Aorta (tissue), 5 donors: ENCODE results near the gene PMVK. TPM values are rescaled to one million over a fixed set of nuclear protein-coding genes. Genes with fewer than 3 reads are reported as not detected.
"Not testable (repeated sequence)": the region's sequence is repeated elsewhere in the genome, so short reads cannot be mapped to it uniquely, and the experiment has no call there.

Source experiments
- ATAC-seq: fragments of 200-7000 bp; cut with Tn5 transposase; one replicate; pipeline ENCODE4 v1.9.1; 2022; ENCODE audit warnings: moderate library complexity; ENCODE audit not compliant: low FRiP score
- DNase-seq, 2 donors: peaks; one replicate each; pipeline ENCODE4 v3.0.0-alpha.2; 2020
- H3K27ac ChIP-seq, 2 donors: one replicate each; pipeline ENCODE4 v1.5.1; 2013; ENCODE audit warnings: low read length in 2 of 2, mild to moderate bottlenecking in 2 of 2, moderate library complexity in 2 of 2, control low read depth in 1 of 2, inconsistent platforms in 1 of 2, low read depth in 1 of 2
- H3K27me3 ChIP-seq, 2 donors: one replicate each; pipeline ENCODE4 v1.6.1; 2013; ENCODE audit warnings: control low read depth in 1 of 2, low read length in 1 of 2, mild to moderate bottlenecking in 1 of 2, moderate library complexity in 1 of 2; ENCODE audit not compliant: insufficient read depth in 2 of 2, control insufficient read depth in 1 of 2
- H3K36me3 ChIP-seq, 2 donors: one replicate each; pipeline ENCODE4 v1.6.1; 2013; ENCODE audit warnings: control low read depth in 1 of 2, low read length in 1 of 2, mild to moderate bottlenecking in 1 of 2; ENCODE audit not compliant: insufficient read depth in 2 of 2, control insufficient read depth in 1 of 2
- H3K4me1 ChIP-seq, 2 donors: one replicate each; pipeline ENCODE4 v1.6.1; 2013; ENCODE audit warnings: low read length in 2 of 2, control low read depth in 1 of 2, mild to moderate bottlenecking in 1 of 2, moderate library complexity in 1 of 2; ENCODE audit not compliant: insufficient read depth in 2 of 2, control insufficient read depth in 1 of 2
- H3K4me3 ChIP-seq, 2 donors: one replicate each; pipeline ENCODE4 v1.5.1; 2013; ENCODE audit warnings: low read length in 2 of 2, control low read depth in 1 of 2, mild to moderate bottlenecking in 1 of 2
- H3K9me3 ChIP-seq: one replicate; pipeline ENCODE4 v1.6.1; 2013; ENCODE audit warnings: mild to moderate bottlenecking, low read length; ENCODE audit not compliant: control insufficient read depth
- WGBS, 2 donors: extraction: QIAGEN DNeasy Blood & Tissue Kit; methylation state at CpG; one replicate each; pipeline ENCODE4 v1.1.7; 2013; 5-methylcytosine and 5-hydroxymethylcytosine counted together
- intact Hi-C, 2 donors: fragments of 100-400 bp; cut with DNase I; formaldehyde crosslinking; loops; one replicate each; pipeline versions ENCODE4 v1.14.2 to v1.15.0; 2022
- polyA plus RNA-seq, 2 donors: library from polyadenylated mRNA; stranded (reverse); fragments of 200-250 nt; gene quantifications; one replicate each; pipeline ENCODE4 v1.2.3, GENCODE V29; 2013
- total RNA-seq, 2 donors: library from RNA; stranded (reverse); fragmentation: NEBNext Ultra II Directional; extraction: Animal tissue kit (Norgen Biotek cat#: 25700); gene quantifications; one replicate each; pipeline ENCODE4 v1.2.1, GENCODE V29; 2021
- donor health status: healthy with polysubstance abuse.
- donor health status: Bipolar disorder and iron deficiency.
- donor health status: DM: no; HTN: no; CAD: no.
- donor health status: DM: no; HTN: no; CAD: no.
- donor health status: DM: yes; HTN: yes; CAD: no.

PMVK gene
- total and polyA plus RNA-seq, 4 donors: 21.9 to 52.7 (median 33.8) TPM

- ATAC-seq (no peak), DNase-seq (no peak)
- no peaks in the 10 kb centered on the region for H3K4me1 ChIP-seq
- H3K27me3 ChIP-seq: no peaks in the 10 kb centered on the region
- intact Hi-C loops: no loop called here
- 89 to 92% methylated on average over 3 of the region's 3 CpGs for WGBS, 2 donors
- H3K36me3 ChIP-seq: peaks cover 3 to 13% of the 10 kb centered on the region in 2 donors
- H3K9me3 ChIP-seq: no peaks in the 10 kb centered on the region
- H3K4me3 ChIP-seq: no peak overlapping the region
- H3K27ac ChIP-seq: no peak overlapping the region
Observed at GRCh38 chr1:154925335-154926170, 11.0 kb downstream of the PMVK start.

GRCh38 chr1:154923695-154924094 is 12.8 kb downstream of the PMVK start:
- DNase-seq: no peak
- Histone ChIP-seq H3K4me1 (no peaks in the 10 kb centered on the region), H3K27me3 (no peaks in the 10 kb centered on the region), H3K27ac (no peak overlapping the region), H3K4me3 (no peak overlapping the region), H3K36me3 (peaks cover 3 to 9% of the 10 kb centered on the region in 2 donors), H3K9me3 (no peaks in the 10 kb centered on the region)
- WGBS, 2 donors: 46 to 67% methylated on average over 3 of the region's 3 CpGs
- no peak for ATAC-seq
- intact Hi-C loops: no loop called here

GRCh38 chr1:154913273-154913672 is 23.2 kb downstream of the PMVK start:
- no peaks in the 10 kb centered on the region for H3K27me3 ChIP-seq
- no peak for ATAC-seq
- no peaks in the 10 kb centered on the region for H3K9me3 ChIP-seq
- no peak overlapping the region for H3K4me3 ChIP-seq
- intact Hi-C loops: no loop called here
- no peaks in the 10 kb centered on the region for H3K4me1 ChIP-seq
- WGBS, 2 donors: 90 to 93% methylated on average over 3 of the region's 3 CpGs
- no peak overlapping the region for H3K27ac ChIP-seq
- DNase-seq: no peak
- no peaks in the 10 kb centered on the region for H3K36me3 ChIP-seq

- DNase-seq (no peak), ATAC-seq (no peak)
- no peak overlapping the region for H3K27ac ChIP-seq
- no peaks in the 10 kb centered on the region for H3K4me1 ChIP-seq
- no peaks in the 10 kb centered on the region for H3K27me3 ChIP-seq
- whole genome bisulfite sequencing, 2 donors: 93 to 96% methylated on average over 2 of the region's 2 CpGs
- no peak overlapping the region for H3K4me3 ChIP-seq
- intact Hi-C loops: no loop called here
- no peaks in the 10 kb centered on the region for H3K36me3 ChIP-seq
- no peaks in the 10 kb centered on the region for H3K9me3 ChIP-seq
Observed at GRCh38 chr1:154912755-154913154, 23.8 kb downstream of the PMVK start.

GRCh38 chr1:154911691-154912550 is 24.6 kb downstream of the PMVK start:
- ATAC-seq (no peak), DNase-seq (no peak)
- intact Hi-C loops: no loop called here

GRCh38 chr1:154910851-154911250 is 25.7 kb downstream of the PMVK start:
- Histone ChIP-seq H3K27ac (no peak overlapping the region), H3K27me3 (no peaks in the 10 kb centered on the region), H3K36me3 (no peaks in the 10 kb centered on the region), H3K4me1 (no peaks in the 10 kb centered on the region), H3K9me3 (no peaks in the 10 kb centered on the region), H3K4me3 (no peak overlapping the region)
- no peak for ATAC-seq
- intact Hi-C loops: no loop called here
- 91 to 95% methylated on average over 5 of the region's 5 CpGs for WGBS, 2 donors
- no peak for DNase-seq

More at GRCh38 chr1:154911691-154912550, 24.6 kb downstream of the PMVK start:
- no peak overlapping the region for H3K4me3 ChIP-seq
- no peaks in the 10 kb centered on the region for H3K9me3 ChIP-seq
- no peaks in the 10 kb centered on the region for H3K4me1 ChIP-seq
- no peaks in the 10 kb centered on the region for H3K27me3 ChIP-seq
- no peak overlapping the region for H3K27ac ChIP-seq
- WGBS, 2 donors: 81 to 82% methylated on average over 8 of the region's 8 CpGs
- H3K36me3 ChIP-seq: no peaks in the 10 kb centered on the region

GRCh38 chr1:154908937-154909336 is 27.6 kb downstream of the PMVK start:
- H3K4me1 ChIP-seq: no peaks in the 10 kb centered on the region
- ATAC-seq: no peak
- H3K9me3 ChIP-seq: no peaks in the 10 kb centered on the region
- H3K4me3 ChIP-seq: no peak overlapping the region
- intact Hi-C loops: no loop called here
- WGBS, 2 donors: 86 to 92% methylated on average over 5 of the region's 5 CpGs
- no peaks in the 10 kb centered on the region for H3K27me3 ChIP-seq
- no peaks in the 10 kb centered on the region for H3K36me3 ChIP-seq
- no peak overlapping the region for H3K27ac ChIP-seq
- DNase-seq: no peak

- intact Hi-C loops, DNase-seq, ATAC-seq, H3K36me3 ChIP-seq, H3K4me1 ChIP-seq, H3K4me3 ChIP-seq, H3K9me3 ChIP-seq, H3K27me3 ChIP-seq, H3K27ac ChIP-seq: not testable (repeated sequence)
- WGBS, 2 donors: 41 to 44% methylated on average over 3 of the region's 3 CpGs
Observed at GRCh38 chr1:154908129-154908528, 28.4 kb downstream of the PMVK start.
